Smooth muscle cell (in vitro differentiated cells): ENCODE data around the gene CBX4. TPM values are rescaled to one million over a fixed set of nuclear protein-coding genes. Genes with fewer than 3 reads are reported as not detected.
A peak's percentile ranks its signal among the peaks of the same experiment; 100 is the strongest.

ENCODE experiments used
- DNase-seq: peaks from one replicate; lab custom pipeline; 2025; ENCODE audit not compliant: unreplicated experiment; lab: John Stamatoyannopoulos, UW
- H2AFZ ChIP-seq: fragments of 200-600 bp; sonication (generic); 2 replicates; pipeline ENCODE4 v1.6.0; 2016; ENCODE audit warnings: antibody characterized with exemption, low read depth, mild to moderate bottlenecking
- H3F3A ChIP-seq: fragments of 200-600 bp; sonication (generic); 2 replicates; pipeline ENCODE4 v1.6.0; 2017; ENCODE audit warnings: antibody characterized with exemption, low read depth
- H3K27ac ChIP-seq: fragments of 200-600 bp; sonication (generic); 2 replicates; pipeline ENCODE4 v1.5.1; 2016; ENCODE audit warnings: low read depth, mild to moderate bottlenecking
- H3K27me3 ChIP-seq: fragments of 200-600 bp; sonication (generic); 2 replicates; pipeline ENCODE4 v1.6.1; 2016; ENCODE audit warnings: low read depth, mild to moderate bottlenecking
- H3K36me3 ChIP-seq: fragments of 200-600 bp; sonication (generic); 2 replicates; pipeline ENCODE4 v1.5.1; 2016; ENCODE audit warnings: low read depth
- H3K4me1 ChIP-seq: fragments of 200-600 bp; sonication (generic); 2 replicates; pipeline ENCODE4 v1.5.1; 2016; ENCODE audit warnings: low read depth
- H3K4me2 ChIP-seq: fragments of 200-600 bp; sonication (generic); 2 replicates; pipeline ENCODE4 v1.6.0; 2016; ENCODE audit warnings: mild to moderate bottlenecking
- H3K4me3 ChIP-seq: fragments of 200-600 bp; sonication (generic); 2 replicates; pipeline ENCODE4 v1.5.1; 2016; ENCODE audit warnings: mild to moderate bottlenecking
- H3K79me2 ChIP-seq: fragments of 200-600 bp; sonication (generic); 2 replicates; pipeline ENCODE4 v1.6.0; 2016; ENCODE audit warnings: low read depth, mild to moderate bottlenecking
- H3K9ac ChIP-seq: fragments of 200-600 bp; sonication (generic); 2 replicates; pipeline ENCODE4 v1.6.0; 2016; ENCODE audit warnings: low read depth
- H3K9me3 ChIP-seq: fragments of 200-600 bp; sonication (generic); replicated peaks from 2 replicates; pipeline ENCODE4 v1.5.1; 2016; ENCODE audit warnings: low read depth
- H4K20me1 ChIP-seq: fragments of 200-600 bp; sonication (generic); 2 replicates; pipeline ENCODE4 v1.6.0; 2016; ENCODE audit warnings: low read depth
- CTCF ChIP-seq: fragments of 200-600 bp; sonication (generic); IDR thresholded peaks from 2 replicates; pipeline ENCODE4 v1.5.1; 2017; ENCODE audit warnings: borderline replicate concordance, mild to moderate bottlenecking, antibody characterized with exemption; ENCODE audit not compliant: insufficient read depth, poor library complexity, severe bottlenecking
- WGBS: methylation state at CpG from one replicate; pipeline ENCODE4 v1.1.7; 2016; ENCODE audit warnings: low lambda C conversion rate; 5-methylcytosine and 5-hydroxymethylcytosine counted together
- polyA plus RNA-seq: library from polyadenylated mRNA; unstranded; fragments of >200 nt; fragmentation: Nextera tagmentation; extraction: Ambion mirVana; gene quantifications from 2 replicates; pipeline ENCODE4 v1.2.1, GENCODE V29; 2016
- total RNA-seq: library from RNA; depleted of rRNA; stranded (reverse); fragments of >200 nt; gene quantifications from 2 replicates; pipeline ENCODE4 v1.2.3, GENCODE V29; 2014

The CBX4 gene
- total and polyA plus RNA-seq, 2 experiments from 2014 or later: 17.4 to 44.6 TPM

- Histone ChIP-seq H3K4me2 (peak overlapping the region; percentile 69), H2AFZ (no peak overlapping the region)
Observed at GRCh38 chr17:79799538-79800324, 39.5 kb downstream of the CBX4 start.

GRCh38 chr17:79799174-79799537, 40.1 kb downstream of the CBX4 start:
- Histone ChIP-seq H3K27me3 (peaks cover 65% of the 10 kb centered on the region), H4K20me1 (peaks cover 6% of the 10 kb centered on the region), H3K36me3 (no peaks in the 10 kb centered on the region), H3K27ac (no peak overlapping the region), H3K4me1 (peaks cover 46% of the 10 kb centered on the region), H3K9ac (no peak overlapping the region), H3K4me3 (peak overlapping the region; percentile 76), H3F3A (peaks cover 8% of the 10 kb centered on the region), H3K9me3 (no peaks in the 10 kb centered on the region), H2AFZ (no peak overlapping the region), H3K79me2 (no peaks in the 10 kb centered on the region), H3K4me2 (peak overlapping the region; percentile 91)
- 38% methylated on average over 3 of the region's 23 CpGs for WGBS
- TF ChIP-seq CTCF: no peak
- DNase-seq: no peak

More at GRCh38 chr17:79799538-79800324, 39.5 kb downstream of the CBX4 start:
- Histone ChIP-seq H3F3A (peaks cover 13% of the 10 kb centered on the region), H3K36me3 (no peaks in the 10 kb centered on the region), H3K27ac (no peak overlapping the region), H3K27me3 (peaks cover 71% of the 10 kb centered on the region), H3K79me2 (no peaks in the 10 kb centered on the region), H4K20me1 (peaks cover 6% of the 10 kb centered on the region), H3K4me1 (peaks cover 51% of the 10 kb centered on the region), H3K9me3 (no peaks in the 10 kb centered on the region), H3K4me3 (no peak overlapping the region), H3K9ac (no peak overlapping the region)
- DNase-seq: no peak
- 8% methylated on average over 31 of the region's 31 CpGs for WGBS
- TF ChIP-seq CTCF: no peak

- peaks cover 59% of the 10 kb centered on the region for H3K27me3 ChIP-seq
- H3F3A ChIP-seq: peaks cover 8% of the 10 kb centered on the region
- no peaks in the 10 kb centered on the region for H3K36me3 ChIP-seq
- no peak overlapping the region for H2AFZ ChIP-seq
- H4K20me1 ChIP-seq: peaks cover 6% of the 10 kb centered on the region
- no peak for TF ChIP-seq CTCF
- H3K9me3 ChIP-seq: no peaks in the 10 kb centered on the region
- peaks cover 51% of the 10 kb centered on the region for H3K4me1 ChIP-seq
- no peak for DNase-seq
- H3K27ac ChIP-seq: no peak overlapping the region
- 3% methylated on average over 56 of the region's 70 CpGs for WGBS
- peak overlapping the region; percentile 91 for H3K4me2 ChIP-seq
- no peak overlapping the region for H3K9ac ChIP-seq
- H3K79me2 ChIP-seq: no peaks in the 10 kb centered on the region
- H3K4me3 ChIP-seq: peak overlapping the region; percentile 76
Observed at GRCh38 chr17:79798299-79799173, 40.7 kb downstream of the CBX4 start.
